Panc1 (cell line): Measurements from ENCODE around the gene VPS36. TPM values are rescaled to one million over a fixed set of nuclear protein-coding genes. Genes with fewer than 3 reads are reported as not detected.

Experiments used
- ATAC-seq: fragments of 200-7000 bp; cut with Tn5 transposase; 2 replicates; pipeline ENCODE4 v1.9.1; 2020; ENCODE audit warnings: mild to moderate bottlenecking, moderate library complexity
- BruUV-seq: library from RNA; stranded (reverse); fragments of 400-500 nt; replicated peaks from 2 replicates; lab custom pipeline; 2021; lab: Mats Ljungman, UMichigan
- CTCF ChIA-PET: fragments of 300-600 bp; sonication (Branson Sonifier 250); formaldehyde crosslinking; loops from one replicate; lab custom pipeline; 2022; ENCODE audit warnings: antibody characterized with exemption; lab: Charles Lee
- POLR2A ChIA-PET: fragments of 300-600 bp; sonication (Branson Sonifier 250); formaldehyde crosslinking; loops from one replicate; lab custom pipeline; 2022; ENCODE audit warnings: antibody characterized with exemption; lab: Charles Lee
- DNase-seq: peaks from one replicate; pipeline ENCODE4 v3.0.0-alpha.2; 2010; ENCODE audit warnings: low read depth, low spot score
- H3K27ac ChIP-seq: 2 replicates; pipeline ENCODE4 v1.5.1; 2011; ENCODE audit warnings: mild to moderate bottlenecking, low read length, inconsistent platforms
- H3K27me3 ChIP-seq: fragments of 200-500 bp; sonication (Bioruptor generic); 2 replicates; pipeline ENCODE4 v1.6.0; 2014; ENCODE audit warnings: low read length, inconsistent platforms; ENCODE audit not compliant: control insufficient read depth, insufficient read depth
- H3K36me3 ChIP-seq: fragments of 200-500 bp; sonication (Bioruptor generic); 2 replicates; pipeline ENCODE4 v1.5.1; 2014; ENCODE audit warnings: inconsistent platforms, mild to moderate bottlenecking, low read length, moderate library complexity; ENCODE audit not compliant: control insufficient read depth, insufficient read depth
- H3K4me1 ChIP-seq: 2 replicates; pipeline ENCODE4 v1.5.1; 2011; ENCODE audit warnings: inconsistent platforms, mild to moderate bottlenecking, low read length, moderate library complexity; ENCODE audit not compliant: control insufficient read depth, insufficient read depth
- H3K4me3 ChIP-seq, 2 experiments: 2 replicates each; pipeline ENCODE4 v1.5.1; 2011 to 2012; ENCODE audit warnings: low read depth in 2 of 2, low read length in 2 of 2, mild to moderate bottlenecking in 2 of 2, inconsistent platforms in 1 of 2, moderate library complexity in 1 of 2
- H3K9me3 ChIP-seq: fragments of 200-500 bp; sonication (Bioruptor generic); 2 replicates; pipeline ENCODE4 v1.5.1; 2014; ENCODE audit warnings: low read depth, mild to moderate bottlenecking, inconsistent platforms, low read length, moderate library complexity; ENCODE audit not compliant: control insufficient read depth, insufficient read depth
- CTCF ChIP-seq: fragments of 450-650 bp; IDR thresholded peaks from 2 replicates; pipeline ENCODE4 v1.5.1; 2017; ENCODE audit warnings: mild to moderate bottlenecking
- POLR2AphosphoS5 ChIP-seq: IDR thresholded peaks from 2 replicates; pipeline ENCODE4 v1.6.1; 2012; ENCODE audit warnings: mild to moderate bottlenecking, low read depth, low read length, moderate library complexity
- REST ChIP-seq, 2 experiments: IDR thresholded peaks; 2 replicates each; pipeline ENCODE4 v1.6.1; 2011 to 2012; ENCODE audit warnings: low read depth in 2 of 2, control low read depth in 1 of 2, low read length in 1 of 2, mild to moderate bottlenecking in 1 of 2, moderate library complexity in 1 of 2; ENCODE audit not compliant: insufficient read depth in 1 of 2
- SIN3A ChIP-seq: IDR thresholded peaks from 2 replicates; pipeline ENCODE4 v1.6.1; 2012; ENCODE audit warnings: low read depth, mild to moderate bottlenecking, low read length, moderate library complexity, borderline replicate concordance; ENCODE audit not compliant: insufficient read depth
- TCF7L2 ChIP-seq: IDR thresholded peaks from 2 replicates; pipeline ENCODE4 v1.6.1; 2011; ENCODE audit warnings: mild to moderate bottlenecking, low read depth, low read length, inconsistent platforms
- in situ Hi-C: cut with HindIII; loops from 2 replicates; pipeline ENCODE4 v1.10.0; 2016; ENCODE audit warnings: low sequenced_read_pairs, low pct_unique_long_range_greater_than_20kb
- intact Hi-C: fragments of 100-400 bp; cut with micrococcal nuclease; formaldehyde crosslinking; loops from one replicate; pipeline ENCODE4 v1.10.0; 2022; ENCODE audit not compliant: unreplicated experiment
- total RNA-seq: library from RNA; stranded (reverse); gene quantifications from one replicate; pipeline ENCODE4 v1.2.1, GENCODE V29; 2021; ENCODE audit not compliant: unreplicated experiment

Gene VPS36
- total RNA-seq, 1 experiment from 2014 or later: 32.1 TPM

GRCh38 chr13:52377898-52378297 lies 72.5 kb downstream of the VPS36 start:
- Histone ChIP-seq H3K4me3 (no peak overlapping the region), H3K9me3 (no peaks in the 10 kb centered on the region), H3K36me3 (no peaks in the 10 kb centered on the region; the same call in 1 of the 2 replicates), H3K4me1 (no peaks in the 10 kb centered on the region), H3K27ac (no peak overlapping the region), H3K27me3 (no peaks in the 10 kb centered on the region)
- BruUV-seq: no TSS peak
- no peak for ATAC-seq
- ChIA-PET POLR2A (no interaction called here), CTCF (no interaction called here)
- DNase-seq: no peak
- TF ChIP-seq REST (IDR thresholded peaks at IDR 0.05; ENCODE audit: insufficient read depth in 1 of 2, low read depth in 2 of 2, low read length in 1 of 2) (no peak), POLR2AphosphoS5 (no peak), TCF7L2 (no peak), SIN3A (no peak), CTCF (no peak)
- intact Hi-C loops (no loop called here), in situ Hi-C loops (no loop called here)

- Histone ChIP-seq H3K36me3 (no peaks in the 10 kb centered on the region; the same call in 1 of the 2 replicates), H3K9me3 (no peaks in the 10 kb centered on the region), H3K27me3 (no peaks in the 10 kb centered on the region), H3K4me1 (no peaks in the 10 kb centered on the region), H3K27ac (no peak overlapping the region), H3K4me3 (no peak overlapping the region)
- ChIA-PET CTCF (interaction anchor here (0.6 kb wide), 1 partner anchor 25 kb away, joined by 6 read pairs; no protein-coding TSS in a partner anchor), POLR2A (no interaction called here)
- no peak for TF ChIP-seq TCF7L2
- TF ChIP-seq POLR2AphosphoS5: no peak
- TF ChIP-seq REST (IDR thresholded peaks at IDR 0.05; ENCODE audit: insufficient read depth in 1 of 2, low read depth in 2 of 2, low read length in 1 of 2): no peak
- in situ Hi-C loops: no loop called here
- DNase-seq (no peak), ATAC-seq (no peak)
- intact Hi-C loops: no loop called here
- no TSS peak for BruUV-seq
Observed at GRCh38 chr13:52374873-52375411, 75.5 kb downstream of the VPS36 start.
